HG03280 (cell line): ENCODE data around the gene MYH10.

ENCODE experiments used
- ATAC-seq: cut with Tn5 transposase; IDR thresholded peaks from one replicate; pipeline ENCODE4 v1.9.1; 2021; ENCODE audit warnings: mild to moderate bottlenecking, moderate library complexity; ENCODE audit not compliant: unreplicated experiment

The MYH10 gene

DNA sequence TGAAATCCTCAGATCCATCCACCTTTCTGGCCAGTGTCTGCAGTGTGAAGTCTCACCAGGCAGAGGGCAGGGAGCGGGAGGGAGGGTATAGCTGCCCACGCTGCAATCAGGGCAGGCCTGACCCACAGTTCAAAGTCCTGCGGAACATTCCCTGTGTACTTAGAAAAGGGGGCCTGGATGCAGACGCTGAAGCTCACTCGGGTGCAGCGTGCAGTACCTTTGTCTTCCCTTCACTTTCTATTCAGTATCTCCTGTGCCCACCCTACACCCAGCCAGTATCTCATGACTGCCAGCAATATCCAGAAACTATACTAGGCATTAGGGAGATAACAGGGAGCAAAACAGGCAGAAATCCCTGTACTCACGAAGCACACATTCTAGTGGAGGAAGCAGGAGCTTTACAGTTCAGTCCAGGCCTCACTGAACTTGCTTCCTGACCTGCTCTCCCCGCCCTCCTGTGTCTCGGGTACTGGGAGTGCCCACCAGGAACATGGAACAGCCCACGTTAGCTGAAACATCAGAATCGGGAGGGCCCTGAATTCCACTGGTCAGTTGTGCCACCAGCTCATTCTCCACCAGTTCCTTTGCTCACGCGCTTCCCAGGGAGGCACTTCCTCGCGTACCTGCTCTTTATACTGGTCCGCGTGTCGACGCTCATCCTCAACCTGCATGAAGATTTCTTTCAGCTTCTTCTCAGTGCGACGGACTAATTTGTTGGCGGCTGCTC is 152.6 kb downstream of the MYH10 start:
- no peak for ATAC-seq

DNA sequence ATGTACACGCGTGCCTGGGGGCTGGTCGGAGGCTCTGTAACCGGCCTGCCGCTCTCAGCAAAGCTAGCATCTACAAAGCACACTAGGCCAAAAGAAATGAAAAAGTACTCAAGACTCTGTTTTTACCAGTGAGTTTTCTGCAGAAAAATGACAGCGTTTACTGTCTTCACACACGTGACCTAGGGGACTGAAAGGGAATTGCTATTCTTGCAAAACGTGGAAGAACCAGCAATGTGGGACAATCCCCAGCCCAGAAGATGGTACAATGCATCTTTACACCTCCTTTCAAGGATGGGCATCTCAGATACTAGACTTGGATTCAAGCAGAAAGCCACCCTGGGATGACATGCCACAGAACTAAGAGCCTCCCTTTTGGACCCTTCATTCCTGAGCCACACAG is 153.4 kb downstream of the MYH10 start:
- no peak for ATAC-seq

DNA sequence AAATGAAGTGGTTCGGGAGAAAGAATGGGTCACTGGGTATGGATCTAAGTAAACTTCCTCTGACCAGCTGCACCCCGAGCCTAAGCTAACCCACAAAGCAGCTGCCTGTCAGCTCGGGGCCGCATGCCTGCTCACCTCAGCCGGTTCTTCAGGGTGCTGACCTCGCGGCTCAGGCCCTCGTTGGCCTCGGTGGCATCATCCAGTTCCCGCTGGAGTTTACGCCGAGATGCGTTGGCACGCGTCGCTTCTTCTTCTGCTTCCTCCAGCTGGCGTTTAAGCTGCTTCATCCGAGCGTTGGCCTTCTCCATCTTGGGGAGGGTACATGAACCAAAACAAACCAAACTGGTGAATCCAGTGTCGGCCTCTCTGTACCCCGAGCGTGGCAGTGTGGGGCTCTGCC is 153.8 kb downstream of the MYH10 start:
- no peak for ATAC-seq

DNA sequence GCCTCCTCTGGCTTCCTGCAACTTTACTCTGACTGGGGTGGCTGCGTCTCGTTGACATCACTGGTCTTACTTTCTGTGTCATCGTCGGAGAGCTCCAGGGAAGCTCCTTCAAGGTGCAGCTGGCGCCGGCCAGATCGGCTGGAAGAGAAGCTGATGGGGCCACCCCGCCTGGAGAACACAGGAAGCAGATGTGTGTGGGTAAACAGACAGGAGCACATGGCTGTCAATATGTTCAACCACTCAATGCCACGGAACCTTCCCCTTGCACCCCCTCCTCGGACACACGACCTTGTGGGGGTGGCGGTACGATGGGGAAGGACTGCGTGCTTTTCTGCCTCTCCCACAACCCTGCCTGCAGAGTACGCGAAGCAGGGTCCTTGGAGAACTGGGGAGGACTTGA is 154.7 kb downstream of the MYH10 start:
- ATAC-seq = no peak

DNA sequence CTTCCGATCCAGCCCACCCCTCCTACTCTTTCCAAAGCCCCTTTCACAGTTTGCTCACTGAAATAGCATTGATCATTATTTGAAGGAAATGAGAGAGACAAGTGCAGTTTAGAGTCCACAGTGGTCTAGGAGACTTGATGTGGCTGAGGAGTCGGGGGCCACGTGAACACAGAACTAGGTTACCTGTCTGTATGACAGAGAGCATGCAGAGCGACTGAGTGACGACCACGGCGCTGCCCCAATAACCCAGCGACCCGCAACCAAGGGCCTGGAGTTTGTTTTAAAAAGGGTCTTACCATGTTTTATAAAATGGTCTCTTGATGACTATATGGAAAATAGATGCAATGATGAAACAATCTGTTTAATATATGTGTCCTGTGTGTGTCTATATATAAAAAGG is 155.3 kb downstream of the MYH10 start:
- ATAC-seq = no peak

DNA sequence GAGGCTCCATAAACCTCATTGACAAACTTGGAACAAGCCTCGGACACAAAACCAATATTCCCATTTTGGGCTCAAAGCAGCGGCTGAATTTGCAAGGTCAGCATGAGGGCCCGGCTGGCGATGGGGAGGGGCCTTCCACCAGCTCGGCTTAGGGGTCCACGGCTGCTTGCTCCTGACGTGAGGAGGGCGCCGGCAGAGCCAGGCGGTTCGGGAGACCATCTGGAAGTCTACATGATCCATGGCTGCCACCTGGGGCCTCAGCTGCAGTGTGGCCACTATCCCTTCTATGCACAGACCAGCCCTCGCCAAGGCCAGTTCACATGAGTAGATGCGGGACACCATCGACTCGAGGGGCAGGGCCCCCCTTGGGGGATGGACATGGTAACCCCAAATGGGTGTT is 155.7 kb downstream of the MYH10 start:
- ATAC-seq = no peak

DNA sequence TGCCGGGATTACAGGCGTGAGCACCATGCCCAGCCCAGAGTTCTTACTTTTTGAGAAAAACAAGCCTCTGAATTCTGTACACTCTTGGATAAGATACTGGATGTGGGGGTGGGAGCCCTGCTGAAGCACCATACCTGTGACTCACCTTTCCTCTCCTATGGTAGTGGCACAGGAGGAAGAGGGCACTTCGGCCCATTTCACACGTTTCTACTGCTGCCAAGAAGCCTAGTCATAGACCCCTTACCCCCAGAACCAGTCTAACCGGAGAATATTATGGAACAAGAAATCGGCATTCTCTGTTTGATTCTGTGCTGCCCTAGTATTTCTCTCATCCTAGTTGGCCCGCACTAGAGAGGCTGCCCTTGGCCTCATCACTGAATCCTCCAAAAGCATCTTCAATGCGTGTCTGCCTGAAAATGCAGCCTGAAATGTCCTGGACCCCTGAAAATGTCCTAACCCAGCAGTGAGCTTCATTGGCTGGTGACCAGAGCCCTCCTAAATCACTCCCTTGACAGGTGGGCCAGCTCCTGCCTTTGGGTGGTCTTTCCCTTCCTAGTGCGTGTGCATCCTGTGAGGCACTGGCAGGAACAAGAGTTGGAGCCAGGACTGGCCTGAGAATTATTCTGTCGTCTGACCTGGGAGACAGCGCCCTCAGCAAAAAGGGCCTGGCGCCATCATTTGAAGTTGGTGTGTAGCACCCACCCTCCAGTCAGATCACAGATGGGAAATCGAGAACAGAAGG is 156.9 kb downstream of the MYH10 start:
- no peak for ATAC-seq

DNA sequence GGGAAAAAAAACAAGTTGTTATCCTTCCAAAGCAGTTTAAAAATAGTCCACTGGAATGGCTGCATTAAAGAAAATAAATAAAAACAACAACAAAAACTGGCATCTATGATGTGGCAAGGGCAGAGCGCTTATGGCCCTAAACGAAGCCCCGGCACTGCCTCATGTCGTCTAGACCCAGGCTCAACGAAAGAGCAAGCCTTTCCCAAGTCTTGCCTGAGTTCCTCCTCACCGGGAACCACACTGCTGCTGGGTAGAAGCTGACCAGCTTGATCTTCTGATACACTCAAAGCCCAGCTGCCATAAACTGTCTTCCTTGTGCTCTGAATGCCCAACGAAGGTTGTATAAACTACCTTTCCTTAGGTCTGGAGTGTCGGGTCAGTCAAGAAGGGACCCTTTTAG is 157.9 kb downstream of the MYH10 start:
- ATAC-seq = no peak

DNA sequence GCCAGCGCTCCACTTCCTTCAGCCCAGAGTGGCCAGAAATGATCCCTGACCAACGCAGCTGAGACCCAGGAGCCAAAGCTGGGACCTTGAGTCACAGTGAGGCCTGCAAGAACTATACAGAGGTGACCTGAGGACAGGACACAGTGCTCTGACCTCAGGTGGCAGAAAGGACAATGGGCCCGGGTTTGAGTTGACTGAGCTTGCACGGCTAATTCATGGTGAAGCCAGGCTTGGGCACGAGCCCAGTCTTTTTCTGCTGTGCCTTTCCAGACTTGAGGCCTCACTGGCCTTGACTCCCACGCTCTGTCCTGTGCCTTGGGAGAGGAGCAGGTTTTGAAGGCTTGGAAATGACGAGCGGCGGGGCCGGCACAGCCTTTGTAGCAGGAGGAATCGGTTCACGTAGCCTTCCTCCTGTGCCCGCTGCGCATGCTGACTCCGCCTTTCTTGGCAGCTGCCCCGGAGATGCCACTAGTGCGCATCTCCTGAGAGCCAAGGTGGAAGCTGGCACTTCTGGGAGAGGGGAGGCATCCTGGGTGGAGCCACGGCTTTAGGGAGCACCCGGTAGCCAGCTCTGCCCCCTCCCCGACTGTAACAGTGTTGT is 160.0 kb downstream of the MYH10 start:
- no peak for ATAC-seq

DNA sequence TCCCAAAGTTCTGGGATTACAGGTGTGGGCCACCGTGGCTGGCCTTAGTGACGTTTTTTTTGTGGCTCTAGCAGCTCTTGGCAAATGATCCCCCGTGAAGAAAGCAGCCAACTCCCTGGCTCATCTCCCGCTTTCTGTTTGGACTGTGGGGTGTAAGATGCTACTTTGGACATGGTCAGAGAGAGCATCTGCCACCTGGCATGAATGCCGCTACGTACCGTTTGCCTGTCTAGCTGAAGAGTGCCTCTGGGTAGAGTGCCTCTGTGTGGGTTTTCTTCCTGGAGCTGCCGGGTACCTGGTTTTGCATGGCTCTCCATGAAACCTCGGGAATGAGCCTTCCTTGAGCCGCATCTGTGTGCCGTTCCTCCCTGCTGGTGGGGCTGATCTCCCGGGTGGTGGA is 160.6 kb downstream of the MYH10 start:
- no peak for ATAC-seq

DNA sequence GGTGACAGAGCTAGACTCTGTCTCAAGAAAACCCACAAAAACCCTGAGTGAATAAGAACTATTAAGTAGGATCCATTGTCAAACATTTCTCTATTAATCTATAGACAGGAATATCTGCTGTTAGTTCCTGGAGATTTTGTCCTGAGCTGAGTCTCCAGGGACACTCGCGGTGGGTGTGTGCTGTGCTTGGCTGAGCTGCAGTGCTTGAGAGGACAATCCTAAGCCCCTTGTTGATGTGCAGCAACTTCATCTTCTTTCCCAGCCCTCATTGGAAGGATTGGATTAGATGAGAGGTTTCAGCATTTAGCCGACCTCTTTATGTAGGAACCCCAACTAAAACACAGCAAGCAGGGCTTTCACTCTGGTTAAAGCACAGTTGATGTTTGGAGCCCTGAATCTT is 161.5 kb downstream of the MYH10 start:
- ATAC-seq = no peak

DNA sequence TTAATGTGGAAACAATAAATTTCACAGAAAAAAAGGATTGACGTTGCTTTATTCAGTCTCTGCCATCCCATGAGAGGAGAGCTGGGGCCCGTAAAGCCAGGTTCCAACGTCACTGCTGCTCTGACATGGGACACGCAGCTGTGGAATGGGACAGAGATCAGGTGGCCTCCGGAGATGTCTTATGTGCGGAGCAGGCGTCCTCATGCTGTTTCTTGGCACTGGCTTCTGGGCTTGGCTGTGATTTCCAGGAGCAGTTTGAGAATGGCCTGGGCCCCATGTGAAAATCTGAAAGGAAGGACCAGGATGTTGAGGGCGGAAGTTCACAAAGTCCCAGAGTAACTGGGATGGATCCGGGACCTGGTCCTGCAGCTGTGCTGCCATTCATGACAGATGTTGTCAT is 162.4 kb downstream of the MYH10 start:
- ATAC-seq = no peak

DNA sequence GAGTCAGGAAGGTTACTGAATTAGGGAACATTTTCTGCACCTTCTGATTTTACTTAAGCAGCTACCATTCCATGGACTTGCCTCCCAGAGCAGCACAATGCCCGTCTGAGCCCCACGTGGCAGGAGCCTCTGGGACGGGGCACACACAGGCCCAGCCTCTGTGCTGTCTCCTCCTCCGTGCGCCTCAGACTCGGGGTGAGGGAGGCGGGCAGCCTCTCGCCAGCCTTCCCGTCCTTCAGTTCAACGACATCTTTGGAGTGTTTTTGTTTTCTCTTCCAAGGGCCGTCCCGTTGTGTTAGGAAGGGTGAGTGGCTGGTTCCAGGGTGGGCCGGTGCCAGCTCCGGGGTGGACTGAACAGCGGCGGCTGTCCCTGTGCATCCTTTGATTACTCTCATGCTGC is 163.0 kb downstream of the MYH10 start:
- ATAC-seq = no peak

DNA sequence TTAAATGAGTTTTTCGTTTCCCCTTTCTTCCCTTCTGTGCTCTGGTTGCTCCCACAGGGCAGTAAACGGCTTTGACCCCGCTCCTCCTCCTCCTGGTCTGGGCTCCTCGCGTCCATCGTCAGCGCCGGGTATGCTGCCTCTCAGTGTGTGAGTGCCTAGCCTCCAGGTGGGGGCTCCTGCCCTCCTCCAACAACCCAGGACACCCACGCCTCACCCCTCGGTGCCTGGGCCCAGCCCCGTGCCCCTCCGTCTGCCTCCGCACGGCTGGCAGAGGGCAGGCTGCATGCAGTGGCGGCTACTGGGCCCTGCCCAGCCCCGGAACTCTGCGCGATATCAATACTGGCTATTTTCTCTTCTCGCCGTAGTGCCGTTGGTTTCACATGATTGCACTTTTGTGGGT is 163.7 kb downstream of the MYH10 start:
- ATAC-seq = no peak

DNA sequence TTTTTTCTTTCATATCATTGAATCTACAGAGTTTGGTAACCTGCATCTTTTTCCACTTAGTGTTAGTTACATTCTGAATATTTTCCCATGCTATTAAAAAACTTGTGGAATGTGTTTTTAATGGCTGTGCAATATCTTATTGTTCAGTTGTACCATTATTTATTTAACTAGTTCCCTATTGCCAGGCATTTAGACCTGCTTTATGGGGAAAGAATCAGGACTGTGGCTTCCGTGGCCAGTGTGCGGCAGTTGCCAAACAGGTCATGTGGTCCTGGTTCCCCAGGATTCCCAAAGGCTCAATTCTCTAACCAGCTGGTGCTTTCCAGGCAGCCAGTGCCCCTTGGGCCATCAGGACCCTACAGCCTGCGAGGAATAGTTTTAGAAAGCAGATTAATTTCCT is 164.1 kb downstream of the MYH10 start:
- ATAC-seq = no peak

DNA sequence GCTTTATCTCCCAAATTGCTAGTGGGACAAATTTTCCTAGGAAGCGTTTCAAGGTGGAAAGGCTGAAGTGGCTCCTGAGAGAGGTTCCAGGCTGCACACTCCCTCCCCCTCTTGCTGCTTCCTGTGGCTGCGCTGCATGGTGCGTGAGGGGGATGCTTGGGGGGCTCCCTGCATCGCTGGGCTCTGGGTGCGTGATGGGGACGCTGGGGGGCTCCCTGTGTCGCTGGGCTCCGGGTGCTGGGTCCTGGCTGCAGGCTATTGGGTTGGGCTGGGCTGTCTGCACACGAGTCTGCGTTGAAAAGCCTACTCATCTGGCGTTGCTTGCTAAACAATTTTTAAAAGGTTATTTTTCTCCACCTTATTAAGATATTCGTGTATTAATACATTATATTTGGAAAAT is 164.8 kb downstream of the MYH10 start:
- no peak for ATAC-seq

DNA sequence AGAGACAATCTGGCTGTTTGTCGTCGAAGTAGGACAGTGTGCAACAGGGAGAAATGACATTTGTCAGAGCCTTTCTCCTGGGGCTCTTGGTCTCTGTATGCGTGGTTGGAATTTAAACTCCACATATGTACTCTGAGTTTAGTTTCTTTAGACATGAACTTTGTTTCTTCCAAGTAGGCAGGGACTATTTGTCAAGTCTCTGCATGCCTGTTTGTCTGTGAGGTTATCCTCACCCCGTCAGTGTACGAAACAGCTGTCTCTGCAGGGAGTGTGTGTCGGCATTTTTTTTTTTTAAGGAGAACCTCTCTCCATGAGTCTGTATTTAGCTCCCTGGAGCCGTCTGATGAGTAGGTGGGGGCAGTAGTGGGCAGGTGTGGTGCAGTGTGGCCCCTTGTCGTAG is 165.2 kb downstream of the MYH10 start:
- ATAC-seq = no peak

DNA sequence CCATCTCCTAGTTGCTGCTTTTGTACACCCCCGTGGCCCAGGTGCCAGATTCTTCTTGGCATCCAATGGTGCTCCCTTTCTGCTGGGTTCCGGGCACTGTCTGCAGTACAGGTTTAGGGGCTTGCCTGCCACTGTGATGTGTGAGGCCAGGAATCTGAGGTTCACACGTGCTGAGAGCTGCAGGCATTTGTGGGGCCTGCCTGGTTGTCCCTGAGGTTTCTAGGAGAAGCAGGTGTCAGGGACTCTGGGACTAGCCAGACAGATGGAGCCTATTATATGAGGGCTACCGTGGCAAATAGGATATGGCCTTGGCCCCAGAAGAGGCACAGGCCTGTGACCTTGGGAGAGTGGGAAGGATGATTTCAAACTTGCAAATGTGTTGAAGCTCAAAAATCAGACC is 165.6 kb downstream of the MYH10 start:
- no peak for ATAC-seq

DNA sequence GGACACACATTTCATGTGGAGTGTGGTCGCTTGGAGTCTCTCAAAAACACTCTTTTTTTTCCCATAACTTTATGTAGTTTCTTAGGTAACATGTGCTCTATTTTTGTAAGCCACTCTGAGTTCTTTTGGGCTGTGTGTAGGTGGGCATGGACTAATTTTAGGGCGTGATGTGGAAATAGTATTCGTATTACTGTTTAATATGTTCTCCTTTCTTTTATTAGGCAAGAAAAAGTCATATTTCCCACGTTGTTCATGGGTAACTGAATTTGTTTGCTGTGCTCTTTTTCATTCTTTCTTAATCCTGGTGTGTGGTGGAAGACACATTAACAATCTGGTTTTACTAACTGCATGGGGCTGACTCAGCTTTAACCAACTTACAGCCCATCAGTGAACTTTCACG is 167.4 kb downstream of the MYH10 start:
- ATAC-seq = no peak

DNA sequence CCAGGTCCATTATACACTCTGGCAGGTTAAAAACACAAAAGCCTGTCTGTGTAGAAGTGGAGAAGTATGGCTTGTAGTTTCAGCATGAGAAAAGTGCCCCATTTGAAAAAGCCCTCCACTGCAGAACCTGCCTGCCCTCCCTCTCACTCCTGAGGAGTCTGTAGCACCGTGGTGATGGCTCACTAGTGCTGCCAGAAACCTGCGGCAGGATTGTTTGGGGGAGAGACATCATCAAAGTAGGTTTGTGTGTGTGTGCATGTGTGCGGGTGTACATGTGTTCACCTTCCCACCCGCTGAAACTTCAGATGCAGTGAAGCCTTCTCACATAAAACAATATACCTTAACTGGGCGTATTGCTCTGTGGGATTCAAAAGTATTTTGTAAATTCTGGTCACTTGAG is 168.0 kb downstream of the MYH10 start:
- no peak for ATAC-seq

DNA sequence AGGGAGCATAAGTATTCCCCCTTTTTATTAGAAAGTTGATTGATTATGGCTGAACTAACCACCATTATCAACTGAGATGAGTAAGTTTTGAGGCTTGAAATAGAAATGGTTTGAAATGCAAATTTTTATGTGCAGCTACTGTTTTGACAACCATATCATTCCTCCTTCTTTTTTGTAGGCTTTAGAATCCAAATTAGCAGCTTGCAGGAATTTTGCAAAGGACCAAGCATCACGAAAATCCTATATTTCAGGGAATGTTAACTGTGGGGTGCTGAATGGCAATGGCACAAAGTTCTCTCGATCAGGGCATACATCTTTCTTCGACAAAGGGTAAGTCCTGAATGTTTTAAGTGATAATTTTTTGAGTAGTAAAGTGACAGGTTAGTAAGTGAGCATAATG is 170.7 kb downstream of the MYH10 start:
- no peak for ATAC-seq

DNA sequence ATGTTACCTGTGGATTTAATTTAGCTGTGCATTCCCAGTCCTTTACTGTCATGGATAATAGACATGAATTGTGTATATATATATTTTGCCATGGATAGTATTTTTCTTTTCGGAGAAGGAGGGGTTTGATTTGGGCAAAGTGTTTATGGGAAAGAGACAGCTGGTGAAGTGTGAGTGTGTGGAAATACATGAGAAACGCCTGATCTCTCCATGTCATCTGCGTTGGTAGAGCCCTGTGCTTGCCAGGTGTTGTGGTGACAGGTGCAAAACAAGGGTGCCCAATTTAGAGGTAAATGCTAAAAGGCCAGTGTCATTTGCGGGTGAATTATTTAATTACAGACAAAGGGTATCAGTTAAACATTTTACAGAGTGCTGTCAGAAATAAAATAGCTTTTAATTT is 171.4 kb downstream of the MYH10 start:
- ATAC-seq = no peak
